Caco-2 (cell line): ENCODE measurements around the gene FN3KRP. TPM values are rescaled to one million over a fixed set of nuclear protein-coding genes. Genes with fewer than 3 reads are reported as not detected.

Experiments
- BruUV-seq: library from RNA; stranded (reverse); fragments of 400-500 nt; replicated peaks from 2 replicates; lab custom pipeline; 2021; lab: Mats Ljungman, UMichigan
- CTCF ChIA-PET: fragments of 300-600 bp; sonication (Branson Sonifier 250); formaldehyde crosslinking; loops from one replicate; lab custom pipeline; 2022; ENCODE audit warnings: antibody characterized with exemption; lab: Charles Lee
- POLR2A ChIA-PET: fragments of 300-600 bp; sonication (Branson Sonifier 250); formaldehyde crosslinking; loops from one replicate; lab custom pipeline; 2022; ENCODE audit warnings: antibody characterized with exemption; lab: Charles Lee
- DNase-seq, 2 experiments: peaks; one replicate each; pipeline versions ENCODE4 v3.0.0 to v3.0.0-alpha.2; 2020 to 2022
- H3K27me3 ChIP-seq: replicated peaks from 2 replicates; pipeline ENCODE4 v1.6.0; 2011; ENCODE audit warnings: low read length; ENCODE audit not compliant: control insufficient read depth, insufficient read depth
- H3K36me3 ChIP-seq: 2 replicates; pipeline ENCODE4 v1.5.1; 2011; ENCODE audit warnings: low read length; ENCODE audit not compliant: control insufficient read depth, insufficient read depth
- H3K4me1 ChIP-seq: fragments of 250-450 bp; sonication (Bioruptor Pico); 2 replicates; pipeline ENCODE4 v1.5.1; 2020; ENCODE audit warnings: mild to moderate bottlenecking
- H3K4me3 ChIP-seq: 2 replicates; pipeline ENCODE4 v1.5.1; 2011; ENCODE audit warnings: low read depth, mild to moderate bottlenecking, control low read depth, low read length
- H3K9me3 ChIP-seq: fragments of 250-450 bp; sonication (Bioruptor Pico); 2 replicates; pipeline ENCODE4 v1.5.1; 2020; ENCODE audit warnings: mild to moderate bottlenecking, moderate library complexity
- H3K27ac Mint-ChIP-seq: one replicate; pipeline ENCODE4 v1.8.0; 2022; ENCODE audit warnings: mixed read lengths; ENCODE audit not compliant: unreplicated experiment
- H3K27me3 Mint-ChIP-seq: one replicate; pipeline ENCODE4 v1.8.0; 2022; ENCODE audit warnings: mixed read lengths; ENCODE audit not compliant: insufficient read depth, unreplicated experiment
- H3K36me3 Mint-ChIP-seq: one replicate; pipeline ENCODE4 v1.8.0; 2022; ENCODE audit warnings: mild to moderate bottlenecking, mixed read lengths; ENCODE audit not compliant: insufficient read depth, unreplicated experiment
- H3K4me1 Mint-ChIP-seq: one replicate; pipeline ENCODE4 v1.8.0; 2022; ENCODE audit warnings: low read depth, mixed read lengths; ENCODE audit not compliant: unreplicated experiment
- H3K4me3 Mint-ChIP-seq: one replicate; pipeline ENCODE4 v1.8.0; 2022; ENCODE audit warnings: mild to moderate bottlenecking, moderate library complexity, mixed read lengths; ENCODE audit not compliant: unreplicated experiment
- H3K9me3 Mint-ChIP-seq: one replicate; pipeline ENCODE4 v1.8.0; 2022; ENCODE audit warnings: mixed read lengths; ENCODE audit not compliant: unreplicated experiment
- intact Hi-C: fragments of 100-400 bp; cut with micrococcal nuclease; formaldehyde crosslinking; loops from one replicate; pipeline ENCODE4 v1.10.0; 2022; ENCODE audit not compliant: unreplicated experiment
- total RNA-seq: library from RNA; stranded (reverse); gene quantifications from 2 replicates; pipeline ENCODE4 v1.2.3, GENCODE V29; 2022
- TF ChIP-seq, protein P1 (sequence below), 2 experiments: fragments of 200-600 bp in 1 of 2; IDR thresholded peaks; 1 replicate in 1 of 2; 2 replicates in 1 of 2; pipeline versions ENCODE4 v1.5.1 to v1.8.0; 2011 to 2022; ENCODE audit warnings: antibody characterized with exemption in 1 of 2, control low read depth in 1 of 2, inconsistent platforms in 1 of 2, low read depth in 1 of 2, low read length in 1 of 2, mild to moderate bottlenecking in 1 of 2, moderate library complexity in 1 of 2; ENCODE audit not compliant: insufficient read depth in 1 of 2, severe bottlenecking in 1 of 2, unreplicated experiment in 1 of 2

Gene FN3KRP
- total RNA-seq, 1 experiment from 2014 or later: 53.6 TPM

DNA sequence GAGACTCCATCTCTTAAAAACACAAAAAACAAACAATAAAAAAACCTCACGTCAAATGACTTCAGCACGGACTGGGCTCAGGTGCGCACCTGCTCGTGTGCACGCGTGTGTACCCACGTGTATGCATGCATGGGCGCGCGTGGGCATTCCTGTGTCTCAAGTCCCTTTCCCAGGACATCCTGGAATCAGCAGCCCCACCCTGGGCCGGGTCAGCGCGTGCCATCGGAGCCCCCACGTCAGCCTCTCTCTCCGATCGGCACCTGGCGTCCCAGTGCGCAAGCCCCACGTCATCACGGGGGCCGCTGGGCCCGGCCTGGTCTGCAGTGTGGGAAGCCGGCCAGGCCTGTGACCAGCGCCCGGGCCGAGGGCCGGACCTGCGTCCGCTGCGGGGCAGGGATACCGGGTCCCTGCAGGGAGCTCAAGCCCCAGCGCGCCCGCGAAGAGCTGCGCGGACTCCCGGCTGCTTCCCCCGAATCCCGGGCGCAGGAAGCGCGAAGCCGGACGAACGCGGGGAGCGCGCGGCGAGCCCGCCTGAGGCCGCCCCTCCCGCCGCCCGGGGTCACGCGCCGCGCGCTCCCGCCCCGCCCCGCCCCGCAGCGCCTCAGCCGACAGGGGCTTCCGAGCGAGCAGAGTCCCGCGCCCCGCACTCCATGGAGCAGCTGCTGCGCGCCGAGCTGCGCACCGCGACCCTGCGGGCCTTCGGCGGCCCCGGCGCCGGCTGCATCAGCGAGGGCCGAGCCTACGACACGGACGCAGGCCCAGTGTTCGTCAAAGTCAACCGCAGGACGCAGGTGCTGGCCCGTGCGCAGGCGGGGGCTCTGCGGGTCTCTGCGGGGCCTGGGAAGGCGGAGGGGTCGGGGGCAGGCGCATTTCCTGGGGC lies 18.7 kb downstream of the FN3KRP start, which contains the start of gene FN3K:
FN3K (plus strand) TSS at position 629 of the 880 bp plus-strand sequence; CDS start at position 651, 22 bp downstream.
- peak within 1 kb of the TSS; percentile 93 for H3K27ac Mint-ChIP-seq
- TSS peak; percentile 67 for BruUV-seq
- H3K9me3 ChIP-seq: peaks cover 30% of the 10 kb centered on the region
- intact Hi-C loops: loop anchor here (2.0 kb wide), 1 partner anchor 18 kb away; the partner anchor contains the start of gene TBCD
- no peaks in the 10 kb centered on the region for H3K4me1 ChIP-seq
- H3K4me1 Mint-ChIP-seq: no peaks in the 10 kb centered on the region
- peaks cover 6% of the 10 kb centered on the region for H3K36me3 ChIP-seq
- H3K9me3 Mint-ChIP-seq: peaks cover 17% of the 10 kb centered on the region
- H3K36me3 Mint-ChIP-seq: peaks cover 83% of the 10 kb centered on the region
- TF ChIP-seq, protein P1, sequence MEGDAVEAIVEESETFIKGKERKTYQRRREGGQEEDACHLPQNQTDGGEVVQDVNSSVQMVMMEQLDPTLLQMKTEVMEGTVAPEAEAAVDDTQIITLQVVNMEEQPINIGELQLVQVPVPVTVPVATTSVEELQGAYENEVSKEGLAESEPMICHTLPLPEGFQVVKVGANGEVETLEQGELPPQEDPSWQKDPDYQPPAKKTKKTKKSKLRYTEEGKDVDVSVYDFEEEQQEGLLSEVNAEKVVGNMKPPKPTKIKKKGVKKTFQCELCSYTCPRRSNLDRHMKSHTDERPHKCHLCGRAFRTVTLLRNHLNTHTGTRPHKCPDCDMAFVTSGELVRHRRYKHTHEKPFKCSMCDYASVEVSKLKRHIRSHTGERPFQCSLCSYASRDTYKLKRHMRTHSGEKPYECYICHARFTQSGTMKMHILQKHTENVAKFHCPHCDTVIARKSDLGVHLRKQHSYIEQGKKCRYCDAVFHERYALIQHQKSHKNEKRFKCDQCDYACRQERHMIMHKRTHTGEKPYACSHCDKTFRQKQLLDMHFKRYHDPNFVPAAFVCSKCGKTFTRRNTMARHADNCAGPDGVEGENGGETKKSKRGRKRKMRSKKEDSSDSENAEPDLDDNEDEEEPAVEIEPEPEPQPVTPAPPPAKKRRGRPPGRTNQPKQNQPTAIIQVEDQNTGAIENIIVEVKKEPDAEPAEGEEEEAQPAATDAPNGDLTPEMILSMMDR (IDR thresholded peaks at IDR 0.05; ENCODE audit: insufficient read depth in 1 of 2, low read depth in 1 of 2, low read length in 1 of 2, severe bottlenecking in 1 of 2, unreplicated experiment in 1 of 2): no peak
- H3K27me3 ChIP-seq: no peaks in the 10 kb centered on the region
- ChIA-PET CTCF (no interaction called here), POLR2A (no interaction called here)
- H3K4me3 Mint-ChIP-seq: peak within 1 kb of the TSS; percentile 90
- peak within 1 kb of the TSS; percentile 90 for H3K4me3 ChIP-seq
- no peaks in the 10 kb centered on the region for H3K27me3 Mint-ChIP-seq
- peak; percentile 86 to 89 for DNase-seq

DNA sequence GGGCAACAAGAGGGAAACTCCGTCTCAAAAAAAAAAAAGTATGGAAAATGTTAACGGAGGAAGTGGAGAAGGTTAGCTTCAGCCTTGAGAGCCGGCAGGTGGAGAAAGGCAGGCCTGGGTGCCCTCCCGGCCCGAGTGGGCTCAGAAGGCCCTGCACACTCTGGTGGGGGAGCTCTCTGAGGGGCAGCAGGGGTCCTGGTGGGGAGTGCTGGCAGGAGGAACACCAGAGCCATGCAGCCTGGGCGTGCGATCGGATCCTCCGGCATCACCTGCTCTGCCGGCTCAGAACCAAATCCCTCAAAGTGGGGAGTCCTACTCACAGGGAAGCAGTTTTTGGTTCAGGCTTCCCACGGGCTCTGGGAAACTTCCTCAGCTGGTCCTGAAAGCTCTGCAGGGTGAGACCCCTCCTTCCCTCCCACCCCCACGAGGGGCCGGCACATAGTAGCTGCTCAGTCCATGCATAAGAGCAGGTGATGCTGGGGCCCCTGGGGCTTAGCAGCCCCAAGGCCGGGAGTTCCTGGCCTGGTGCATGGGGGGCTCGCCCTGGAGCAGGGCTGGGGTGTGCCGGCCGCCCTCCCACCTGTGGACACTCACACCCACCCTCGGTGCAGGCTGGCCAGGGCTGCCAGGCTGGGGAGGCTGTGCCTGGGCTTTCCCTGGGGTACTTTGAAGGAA lies 20.1 kb downstream of the FN3KRP start:
- Histone ChIP-seq H3K4me1 (peaks cover 5% of the 10 kb centered on the region; the same call in 1 of the 2 replicates), H3K4me3 (peak overlapping the region; percentile 90; the same call in 1 of the 2 replicates), H3K27me3 (no peaks in the 10 kb centered on the region), H3K36me3 (peaks cover 14% of the 10 kb centered on the region), H3K9me3 (peaks cover 44% of the 10 kb centered on the region)
- Mint-ChIP-seq H3K4me3 (peak overlapping the region; percentile 90), H3K9me3 (peaks cover 29% of the 10 kb centered on the region), H3K27ac (peak overlapping the region; percentile 72), H3K36me3 (peaks cover 85% of the 10 kb centered on the region), H3K27me3 (no peaks in the 10 kb centered on the region), H3K4me1 (no peaks in the 10 kb centered on the region)
- DNase-seq: no peak
- ChIA-PET POLR2A (no interaction called here), CTCF (no interaction called here)
- TF ChIP-seq, protein P1 (IDR thresholded peaks at IDR 0.05; ENCODE audit: insufficient read depth in 1 of 2, low read depth in 1 of 2, low read length in 1 of 2, severe bottlenecking in 1 of 2, unreplicated experiment in 1 of 2): no peak
- no TSS peak for BruUV-seq
- intact Hi-C loops: no loop called here
